ENCODE measurements around the gene KIAA1328.

KIAA1328 gene

DNA sequence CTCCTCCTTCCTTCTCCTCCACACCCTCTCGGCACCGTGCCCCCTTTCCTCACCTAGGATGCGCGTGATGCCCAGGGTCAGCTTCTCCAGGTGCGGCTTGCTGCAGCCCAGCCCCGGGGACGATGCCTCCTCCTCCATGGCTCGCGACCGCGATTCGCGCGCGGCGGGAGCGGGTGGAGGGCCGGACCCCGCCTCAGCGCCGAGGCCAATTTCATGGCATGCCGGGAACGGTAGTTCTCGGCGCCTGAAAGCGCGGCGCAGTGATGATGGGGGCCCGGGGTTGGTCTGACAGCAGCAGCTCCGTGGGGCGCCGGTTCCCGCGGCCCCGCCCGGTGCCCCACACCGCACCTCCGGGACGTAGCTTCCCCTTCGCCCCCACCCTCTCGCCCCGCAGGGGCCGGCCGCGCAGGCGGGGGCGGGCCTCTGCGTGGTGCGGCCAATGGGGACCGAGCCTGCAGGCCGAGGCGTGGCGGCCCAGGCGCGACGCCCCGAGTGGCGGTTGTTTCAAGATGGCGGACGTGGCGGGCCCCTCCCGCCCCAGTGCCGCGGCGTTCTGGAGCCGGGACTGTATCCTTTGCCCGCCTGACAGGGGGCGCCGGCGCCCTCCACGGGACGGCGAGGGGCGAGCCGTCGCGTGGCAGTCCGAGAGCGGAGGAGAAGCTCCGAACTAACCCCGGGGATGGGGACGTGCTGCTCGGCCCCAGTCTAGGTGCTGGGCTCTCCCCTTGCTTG is at the start of gene KIAA1328, which contains the start of gene TPGS2:
Gene KIAA1328 (plus strand): TSS at position 498 of the 732 bp plus-strand sequence. CDS start 12 bp downstream, at position 510.
Gene TPGS2 (minus strand): TSS at position 373 of the 732 bp plus-strand sequence. CDS start 235 bp downstream, at position 138.
- ChIA-PET POLR2A (no interaction called here), CTCF (interaction anchor here (0.7 to 6.1 kb wide), 12 partner anchors 10 to 141 kb away, joined by 3 to 35 read pairs (median 5); no protein-coding TSS in a partner anchor)
- peak; percentile 93 for DNase-seq (ENCODE audit: extremely low spot score)
- TF ChIP-seq, protein P1, sequence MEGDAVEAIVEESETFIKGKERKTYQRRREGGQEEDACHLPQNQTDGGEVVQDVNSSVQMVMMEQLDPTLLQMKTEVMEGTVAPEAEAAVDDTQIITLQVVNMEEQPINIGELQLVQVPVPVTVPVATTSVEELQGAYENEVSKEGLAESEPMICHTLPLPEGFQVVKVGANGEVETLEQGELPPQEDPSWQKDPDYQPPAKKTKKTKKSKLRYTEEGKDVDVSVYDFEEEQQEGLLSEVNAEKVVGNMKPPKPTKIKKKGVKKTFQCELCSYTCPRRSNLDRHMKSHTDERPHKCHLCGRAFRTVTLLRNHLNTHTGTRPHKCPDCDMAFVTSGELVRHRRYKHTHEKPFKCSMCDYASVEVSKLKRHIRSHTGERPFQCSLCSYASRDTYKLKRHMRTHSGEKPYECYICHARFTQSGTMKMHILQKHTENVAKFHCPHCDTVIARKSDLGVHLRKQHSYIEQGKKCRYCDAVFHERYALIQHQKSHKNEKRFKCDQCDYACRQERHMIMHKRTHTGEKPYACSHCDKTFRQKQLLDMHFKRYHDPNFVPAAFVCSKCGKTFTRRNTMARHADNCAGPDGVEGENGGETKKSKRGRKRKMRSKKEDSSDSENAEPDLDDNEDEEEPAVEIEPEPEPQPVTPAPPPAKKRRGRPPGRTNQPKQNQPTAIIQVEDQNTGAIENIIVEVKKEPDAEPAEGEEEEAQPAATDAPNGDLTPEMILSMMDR (IDR thresholded peaks at IDR 0.05; ENCODE audit: control extremely low read depth, extremely low read depth, low read depth, missing control alignments) = peak; percentile 41

GRCh38 chr18:36780748-36781147 is 48.2 kb upstream of the KIAA1328 start:
- no peak for DNase-seq (ENCODE audit: extremely low spot score)
- ChIA-PET POLR2A (no interaction called here), CTCF (no interaction called here)
- TF ChIP-seq, protein P1 (IDR thresholded peaks at IDR 0.05; ENCODE audit: control extremely low read depth, extremely low read depth, low read depth, missing control alignments) = no peak

DNA sequence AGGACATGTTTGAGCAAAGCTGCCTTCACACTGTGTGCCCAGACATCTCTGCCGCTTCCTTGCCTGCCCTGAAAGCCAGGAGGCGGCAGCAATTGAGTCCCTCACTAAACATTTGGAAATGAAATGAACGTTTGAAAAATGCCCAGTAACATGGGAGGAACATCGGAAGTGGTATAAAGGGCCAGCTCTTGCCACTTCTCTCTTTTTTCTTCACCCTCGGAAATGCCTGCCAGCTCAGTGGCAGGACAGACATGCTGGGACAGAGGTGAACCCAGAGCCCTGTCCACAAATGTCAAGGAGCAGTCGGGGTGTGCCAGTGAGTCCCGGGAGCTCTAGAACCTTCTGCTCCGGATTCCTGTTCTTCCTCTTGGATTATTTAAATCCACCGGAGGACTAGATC is 46.2 kb upstream of the KIAA1328 start:
- POLR2A ChIA-PET = no interaction called here
- CTCF ChIA-PET = no interaction called here
- TF ChIP-seq, protein P1 (IDR thresholded peaks at IDR 0.05; ENCODE audit: control extremely low read depth, extremely low read depth, low read depth, missing control alignments) = no peak
- no peak for DNase-seq (ENCODE audit: extremely low spot score)

- CTCF ChIA-PET = no interaction called here
- TF ChIP-seq, protein P1 (IDR thresholded peaks at IDR 0.05; ENCODE audit: control extremely low read depth, extremely low read depth, low read depth, missing control alignments) = no peak
- POLR2A ChIA-PET = no interaction called here
- no peak for DNase-seq (ENCODE audit: extremely low spot score)
These were observed 45.1 kb upstream of the KIAA1328 start for GRCh38 chr18:36783792-36784191.

DNA sequence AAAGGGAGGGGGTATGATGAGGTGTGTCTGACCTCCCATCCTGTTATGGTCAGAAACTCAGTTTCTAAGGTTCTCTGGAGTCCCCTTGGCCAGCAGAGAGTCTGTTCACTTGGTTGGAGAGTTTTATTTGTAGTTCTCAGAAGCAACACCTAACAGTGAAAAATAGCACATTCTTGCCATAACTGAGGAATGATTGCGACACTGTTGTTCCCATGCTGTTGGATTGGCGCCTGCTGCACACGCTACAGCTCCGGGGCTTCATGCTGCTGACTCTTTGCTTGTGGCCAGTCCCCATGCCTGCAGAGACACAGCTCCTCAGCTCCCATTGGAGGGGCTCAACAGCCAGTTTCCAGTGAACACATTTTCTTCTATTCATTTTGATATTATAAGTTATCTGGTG is 42.2 kb upstream of the KIAA1328 start:
- no peak for DNase-seq (ENCODE audit: extremely low spot score)
- TF ChIP-seq, protein P1 (IDR thresholded peaks at IDR 0.05; ENCODE audit: control extremely low read depth, extremely low read depth, low read depth, missing control alignments) = no peak
- ChIA-PET POLR2A (no interaction called here), CTCF (no interaction called here)

- TF ChIP-seq, protein P1 (IDR thresholded peaks at IDR 0.05; ENCODE audit: control extremely low read depth, extremely low read depth, low read depth, missing control alignments) = no peak
- ChIA-PET CTCF (interaction anchor here (2.9 kb wide), 1 partner anchor 18 kb away, joined by 12 read pairs; no protein-coding TSS in a partner anchor), POLR2A (no interaction called here)
- DNase-seq (ENCODE audit: extremely low spot score) = no peak
These were observed 36.2 kb upstream of the KIAA1328 start for GRCh38 chr18:36792634-36793283.

All from GM10248 (cell line).